PC-9 (cell line): Measurements from ENCODE around the gene ABHD4.

ENCODE experiments used
- CTCF ChIP-seq: fragments of 200-600 bp; sonication (generic); conservative IDR thresholded peaks from 2 replicates; pipeline ENCODE4 v1.6.1; 2017; ENCODE audit warnings: mixed run types, antibody characterized with exemption, mild to moderate bottlenecking, moderate library complexity
- EZH2 ChIP-seq: fragments of 200-600 bp; sonication (generic); IDR thresholded peaks from 2 replicates; pipeline ENCODE4 v1.8.0; 2017; ENCODE audit warnings: antibody characterized with exemption, low read depth

- TF ChIP-seq CTCF: no peak
- TF ChIP-seq EZH2: no peak
Measured at GRCh38 chr14:22648506-22648905, 50.4 kb downstream of the ABHD4 start.
